ENCODE measurements around the gene IPP. TPM values are rescaled to one million over a fixed set of nuclear protein-coding genes. Genes with fewer than 3 reads are reported as not detected.

The IPP gene
- total and polyA plus RNA-seq, 10 donors, result 0.96 to 13.4 (median 9.9) TPM

- intact Hi-C loops (cut with DNase I; ENCODE audit: low total_unique reads), result no loop called here
- TF ChIP-seq POLR2AphosphoS5 (IDR thresholded peaks at IDR 0.05), result no peak
- no peak for TF ChIP-seq POLR2A (IDR thresholded peaks at IDR 0.05)
- TF ChIP-seq CTCF (IDR thresholded peaks at IDR 0.05 in 8 of 11, conservative IDR thresholded peaks at IDR 0.05 in 3 of 11), result no peak
- Histone ChIP-seq H3K27me3 (replicated peaks in 1 of 7) (no peaks in the 10 kb centered on the region), H3K9me3 (no peaks in the 10 kb centered on the region), H3K27ac (no peak overlapping the region), H3K4me1 (peaks cover 0 to 20% (median 4%) of the 10 kb centered on the region in 6 donors), H3K36me3 (no peaks in the 10 kb centered on the region), H3K4me3 (no peak overlapping the region)
- DNase-seq, result no peak
- WGBS, 5 donors, result 44 to 59% (median 50%) methylated on average over 4 of the region's 4 CpGs
Measured at GRCh38 chr1:45785583-45785982, 35.1 kb upstream of the IPP start.

- Histone ChIP-seq H3K9me3 (no peaks in the 10 kb centered on the region), H3K27me3 (replicated peaks in 1 of 7) (no peaks in the 10 kb centered on the region), H3K4me3 (no peak overlapping the region), H3K4me1 (no peaks in the 10 kb centered on the region), H3K36me3 (no peaks in the 10 kb centered on the region), H3K27ac (no peak overlapping the region)
- no peak for DNase-seq
- intact Hi-C loops (cut with DNase I; ENCODE audit: low total_unique reads), result no loop called here
- no peak for TF ChIP-seq POLR2AphosphoS5 (IDR thresholded peaks at IDR 0.05)
- no peak for TF ChIP-seq CTCF (IDR thresholded peaks at IDR 0.05 in 8 of 11, conservative IDR thresholded peaks at IDR 0.05 in 3 of 11)
- no peak for TF ChIP-seq POLR2A (IDR thresholded peaks at IDR 0.05)
- WGBS, 5 donors, result 84 to 93% (median 91%) methylated on average over 3 of the region's 3 CpGs
Measured at GRCh38 chr1:45775794-45776193, 25.3 kb upstream of the IPP start.

- WGBS, 5 donors, result 73 to 90% (median 79%) methylated on average over 3 of the region's 3 CpGs
- Histone ChIP-seq H3K9me3 (no peaks in the 10 kb centered on the region), H3K36me3 (no peaks in the 10 kb centered on the region), H3K4me1 (no peaks in the 10 kb centered on the region), H3K27ac (no peak overlapping the region), H3K27me3 (replicated peaks in 1 of 7) (no peaks in the 10 kb centered on the region), H3K4me3 (no peak overlapping the region)
- intact Hi-C loops (cut with DNase I; ENCODE audit: low total_unique reads), result no loop called here
- TF ChIP-seq POLR2AphosphoS5 (IDR thresholded peaks at IDR 0.05) (no peak), CTCF (IDR thresholded peaks at IDR 0.05 in 8 of 11, conservative IDR thresholded peaks at IDR 0.05 in 3 of 11) (no peak), POLR2A (IDR thresholded peaks at IDR 0.05) (no peak)
- no peak for DNase-seq
Measured at GRCh38 chr1:45772971-45773370, 22.5 kb upstream of the IPP start.

GRCh38 chr1:45769261-45769932, 18.9 kb upstream of the IPP start:
- TF ChIP-seq POLR2AphosphoS5 (IDR thresholded peaks at IDR 0.05), result no peak
- no peak for TF ChIP-seq CTCF (IDR thresholded peaks at IDR 0.05 in 8 of 11, conservative IDR thresholded peaks at IDR 0.05 in 3 of 11)
- TF ChIP-seq POLR2A (IDR thresholded peaks at IDR 0.05), result no peak
- Histone ChIP-seq H3K9me3 (no peaks in the 10 kb centered on the region), H3K4me3 (no peak overlapping the region), H3K36me3 (no peaks in the 10 kb centered on the region), H3K27ac (no peak overlapping the region), H3K4me1 (no peaks in the 10 kb centered on the region), H3K27me3 (replicated peaks in 1 of 7) (no peaks in the 10 kb centered on the region)
- no peak for DNase-seq
- intact Hi-C loops (cut with DNase I; ENCODE audit: low total_unique reads), result no loop called here
- WGBS, 5 donors, result 60 to 75% (median 65%) methylated on average over 4 of the region's 4 CpGs
